GM12873 (cell line): ENCODE measurements around the gene LEF1.

Experiments used
- TF ChIP-seq, protein P1 (sequence below): IDR thresholded peaks from 2 replicates; pipeline ENCODE4 v1.5.1; 2012; ENCODE audit warnings: low read depth, mild to moderate bottlenecking, moderate library complexity, low read length, control low read depth; ENCODE audit not compliant: insufficient read depth; ENCODE audit errors: missing control alignments

The LEF1 gene

GRCh38 chr4:108042927-108043326, 125.8 kb downstream of the LEF1 start:
- TF ChIP-seq, protein P1, sequence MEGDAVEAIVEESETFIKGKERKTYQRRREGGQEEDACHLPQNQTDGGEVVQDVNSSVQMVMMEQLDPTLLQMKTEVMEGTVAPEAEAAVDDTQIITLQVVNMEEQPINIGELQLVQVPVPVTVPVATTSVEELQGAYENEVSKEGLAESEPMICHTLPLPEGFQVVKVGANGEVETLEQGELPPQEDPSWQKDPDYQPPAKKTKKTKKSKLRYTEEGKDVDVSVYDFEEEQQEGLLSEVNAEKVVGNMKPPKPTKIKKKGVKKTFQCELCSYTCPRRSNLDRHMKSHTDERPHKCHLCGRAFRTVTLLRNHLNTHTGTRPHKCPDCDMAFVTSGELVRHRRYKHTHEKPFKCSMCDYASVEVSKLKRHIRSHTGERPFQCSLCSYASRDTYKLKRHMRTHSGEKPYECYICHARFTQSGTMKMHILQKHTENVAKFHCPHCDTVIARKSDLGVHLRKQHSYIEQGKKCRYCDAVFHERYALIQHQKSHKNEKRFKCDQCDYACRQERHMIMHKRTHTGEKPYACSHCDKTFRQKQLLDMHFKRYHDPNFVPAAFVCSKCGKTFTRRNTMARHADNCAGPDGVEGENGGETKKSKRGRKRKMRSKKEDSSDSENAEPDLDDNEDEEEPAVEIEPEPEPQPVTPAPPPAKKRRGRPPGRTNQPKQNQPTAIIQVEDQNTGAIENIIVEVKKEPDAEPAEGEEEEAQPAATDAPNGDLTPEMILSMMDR, result no peak

DNA sequence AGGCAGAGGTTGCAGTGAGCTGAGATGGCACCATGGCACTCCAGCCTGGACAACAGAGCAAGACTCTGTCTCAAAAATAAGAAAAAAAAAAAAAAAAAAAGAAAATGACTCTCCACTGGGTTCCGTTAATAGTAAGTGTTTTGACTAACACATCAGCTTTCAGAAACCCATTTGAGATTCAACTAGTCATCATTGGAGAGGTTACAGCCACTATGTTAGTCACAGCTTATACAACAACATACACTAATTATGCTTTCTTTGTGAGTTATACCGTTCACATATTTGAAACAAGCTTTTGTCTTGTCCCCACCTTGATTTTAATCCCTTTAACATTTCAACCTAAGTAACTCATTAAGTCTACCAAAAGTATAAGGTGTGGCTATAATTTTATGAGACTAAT, 130.8 kb downstream of the LEF1 start:
- TF ChIP-seq, protein P1, result no peak

DNA sequence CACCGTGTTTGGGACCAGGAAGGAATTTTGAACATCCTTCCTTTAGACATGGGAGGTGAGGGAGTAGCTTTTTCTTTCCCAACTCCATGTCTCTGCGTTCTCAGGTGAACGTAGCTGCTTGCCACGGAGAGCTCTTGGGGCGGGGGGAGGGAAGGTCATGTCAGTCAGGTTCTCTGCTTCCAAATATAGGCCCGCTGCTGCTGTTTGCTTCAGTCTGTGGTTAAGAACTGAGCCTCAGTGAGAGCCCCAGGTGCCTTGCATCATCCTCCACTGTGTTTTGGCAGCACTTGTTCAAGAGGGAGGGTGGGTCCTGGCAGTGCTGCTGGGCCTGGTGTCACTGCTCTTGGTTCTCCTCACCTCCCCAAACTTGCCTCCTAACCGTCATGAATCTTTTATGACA, 132.5 kb downstream of the LEF1 start:
- TF ChIP-seq, protein P1, result no peak

DNA sequence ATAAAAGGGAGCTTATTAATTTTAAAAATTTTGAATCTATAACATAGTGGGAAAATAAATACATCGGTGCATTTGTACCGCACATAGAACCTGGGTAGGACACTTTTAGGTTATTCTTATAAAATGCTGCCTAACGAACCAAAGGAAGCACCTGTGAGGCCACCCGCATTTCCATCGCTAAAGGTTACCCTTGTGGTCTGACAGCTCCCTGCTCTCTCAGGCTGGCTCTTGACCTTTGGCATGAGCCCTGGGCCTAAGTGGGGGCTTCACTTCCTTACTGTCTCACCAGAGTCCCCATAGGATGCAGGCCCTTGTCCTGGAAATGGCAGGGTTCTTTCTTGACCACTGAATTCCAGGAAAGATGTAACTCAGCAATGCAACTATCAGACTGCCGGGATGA, 133.0 kb downstream of the LEF1 start:
- TF ChIP-seq, protein P1, result no peak

- TF ChIP-seq, protein P1, result no peak
Observed at GRCh38 chr4:108034565-108034964, 134.2 kb downstream of the LEF1 start.

DNA sequence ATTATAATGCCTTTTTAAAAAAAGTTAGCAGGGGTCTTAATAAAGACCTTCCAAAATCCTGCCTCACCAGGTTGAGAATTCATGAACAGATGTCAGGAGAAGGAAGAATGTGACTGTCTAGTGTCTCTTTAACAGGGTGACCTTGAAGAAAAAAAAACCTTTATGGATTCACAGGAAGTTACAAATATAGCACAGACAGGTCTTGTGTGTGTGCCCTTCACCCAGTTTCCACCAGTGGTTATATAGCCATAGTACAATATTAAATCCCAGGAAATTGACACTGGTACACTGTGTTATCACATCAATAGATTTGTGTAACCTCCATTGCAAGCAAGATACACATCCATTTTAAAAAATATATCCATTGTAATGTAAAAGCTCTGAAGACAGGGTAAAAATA, 135.4 kb downstream of the LEF1 start:
- TF ChIP-seq, protein P1, result no peak

DNA sequence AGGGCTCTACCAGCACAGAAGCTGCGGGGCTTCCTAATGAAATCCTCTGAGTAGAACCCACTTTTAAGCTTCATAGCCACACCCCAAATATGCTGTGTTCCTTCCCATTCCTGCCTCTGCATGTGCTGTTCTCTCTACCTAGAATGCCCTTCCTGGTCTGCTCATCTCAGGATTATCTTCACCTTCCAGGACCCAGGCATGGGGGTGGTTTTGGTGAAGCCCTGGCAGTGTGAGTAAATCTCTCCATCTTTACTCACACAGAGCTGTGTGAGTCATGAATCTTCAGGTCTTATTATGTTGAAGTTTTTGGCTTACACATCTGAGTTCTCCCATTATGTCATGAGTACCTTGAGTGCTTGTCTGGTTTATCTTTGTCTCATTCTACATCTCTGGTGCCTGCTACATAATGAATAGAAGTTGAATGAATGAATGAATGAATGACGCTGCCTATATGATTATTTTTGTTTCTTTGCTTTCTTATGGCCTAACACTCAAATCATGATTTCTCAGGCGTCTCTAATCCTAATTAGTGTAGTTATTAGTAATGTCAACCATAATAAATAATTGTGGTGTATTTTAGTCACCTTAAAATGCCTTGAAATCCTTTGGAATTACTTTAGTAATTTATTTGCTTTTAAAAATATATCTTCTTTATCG, 137.2 kb downstream of the LEF1 start:
- TF ChIP-seq, protein P1, result no peak
